Fibroblast of skin of left quadriceps (primary cell): ENCODE results near the gene MAK.
"Not testable (repeated sequence)": the region's sequence is repeated elsewhere in the genome, so short reads cannot be mapped to it uniquely, and the experiment has no call there.

ENCODE experiments used
- DNase-seq, 2 experiments: peaks; one replicate each; pipeline ENCODE4 v3.0.0-alpha.2; 2013; ENCODE audit warnings: low read depth in 2 of 2

MAK gene

DNA sequence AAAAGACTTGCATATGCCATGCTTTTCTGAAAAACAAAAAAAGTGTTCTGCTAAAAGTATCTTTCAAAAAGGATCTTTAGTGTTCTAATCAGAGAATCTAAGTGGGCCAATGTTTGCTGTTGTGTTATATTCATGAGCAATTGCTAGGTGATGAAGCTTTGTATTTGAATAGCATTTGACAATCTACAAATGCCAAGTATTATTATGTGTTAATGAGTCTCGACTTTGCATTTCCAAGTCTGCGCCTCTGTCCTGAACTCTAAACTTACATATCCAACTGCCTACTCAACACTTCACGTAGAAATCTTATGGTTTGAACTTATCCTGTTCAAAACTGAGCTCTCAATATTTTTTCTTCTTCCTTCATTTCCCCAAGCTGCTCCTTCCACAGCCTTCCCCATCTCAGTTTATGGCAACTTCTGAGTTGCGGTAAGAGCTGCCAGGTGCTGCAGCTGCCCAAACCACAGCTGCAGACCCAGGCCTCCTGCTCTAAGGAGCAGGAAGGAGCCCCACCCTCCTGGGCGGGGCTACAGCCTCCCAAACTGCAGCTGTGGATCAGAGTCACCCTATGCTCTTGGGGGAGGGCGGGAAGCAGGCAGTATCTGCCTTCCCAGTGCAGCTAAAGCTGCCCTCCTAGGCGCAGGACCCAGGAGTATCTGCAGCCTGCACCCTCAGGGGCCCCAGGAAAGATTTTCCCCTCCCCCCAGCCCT is 16.7 kb upstream of the MAK start:
- DNase-seq = no peak

DNA sequence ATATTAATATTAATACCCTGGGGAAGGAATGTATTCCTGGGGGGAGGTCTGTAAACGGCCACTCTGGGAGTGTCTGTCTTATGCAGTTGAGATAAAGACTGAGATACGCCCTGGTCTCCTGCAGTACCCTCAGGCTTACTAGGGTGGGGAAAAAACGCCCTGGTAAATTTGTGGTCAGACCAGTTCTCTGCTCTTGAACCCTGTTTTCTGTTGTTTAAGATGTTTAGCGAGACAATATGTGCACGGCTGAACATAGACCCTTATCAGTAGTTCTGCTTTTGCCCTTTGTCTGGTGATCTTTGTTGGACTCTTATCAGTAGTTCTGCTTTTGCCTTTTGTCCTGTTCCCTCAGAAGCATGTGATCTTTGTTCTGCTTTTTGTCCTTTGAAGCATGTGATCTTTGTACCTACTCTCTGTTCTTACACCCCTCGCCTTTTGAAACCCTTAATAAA is 15.5 kb upstream of the MAK start:
- DNase-seq = not testable (repeated sequence)

- DNase-seq = no peak
Measured at GRCh38 chr6:10852361-10852960, 14.1 kb upstream of the MAK start.

DNA sequence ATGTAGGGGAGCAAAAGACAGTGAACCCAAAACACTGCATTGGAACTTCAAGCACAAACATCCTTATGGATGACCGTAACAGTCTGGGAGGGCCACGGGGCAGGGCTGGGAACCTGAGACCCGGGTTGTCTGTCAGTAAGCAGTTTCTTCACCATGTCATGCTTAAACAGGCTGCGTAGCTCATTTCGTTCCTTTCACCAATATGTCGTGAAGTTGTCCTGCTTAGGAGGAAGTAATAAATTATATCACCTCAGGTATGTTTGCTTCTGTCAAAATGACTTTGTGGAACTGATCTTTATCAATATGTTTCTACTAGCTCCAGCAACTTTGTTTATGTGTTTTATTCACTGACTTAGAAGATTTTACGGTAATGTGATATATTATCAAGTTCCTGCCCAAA is 12.4 kb upstream of the MAK start:
- no peak for DNase-seq

DNA sequence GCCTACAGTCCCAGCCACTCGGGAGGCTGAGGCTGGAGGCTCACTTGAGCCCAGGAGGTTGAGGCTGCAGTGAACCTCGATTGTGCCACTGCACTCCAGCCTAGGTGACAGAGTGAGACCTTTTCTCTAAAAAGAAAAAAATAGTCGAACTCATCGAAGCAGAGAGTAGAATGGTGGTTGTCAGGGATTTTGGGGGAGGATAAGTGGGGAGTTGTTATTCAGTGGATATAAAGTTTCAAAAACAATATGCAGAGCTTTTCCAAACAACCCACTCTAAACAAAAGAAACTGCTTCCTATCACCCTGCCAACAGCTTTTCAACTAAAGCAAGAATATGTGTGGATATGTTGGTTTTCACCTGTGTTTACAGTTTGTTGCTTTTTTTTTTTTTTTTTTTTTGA is 11.6 kb upstream of the MAK start:
- DNase-seq = no peak

- no peak for DNase-seq
Measured at GRCh38 chr6:10847684-10848083, 9.3 kb upstream of the MAK start.

GRCh38 chr6:10843554-10843953 is 5.2 kb upstream of the MAK start:
- no peak for DNase-seq

GRCh38 chr6:10838794-10839333 is 525 bp upstream of the MAK start:
- DNase-seq = no peak

GRCh38 chr6:10837622-10837994 is 731 bp downstream of the MAK start:
- no peak for DNase-seq

DNA sequence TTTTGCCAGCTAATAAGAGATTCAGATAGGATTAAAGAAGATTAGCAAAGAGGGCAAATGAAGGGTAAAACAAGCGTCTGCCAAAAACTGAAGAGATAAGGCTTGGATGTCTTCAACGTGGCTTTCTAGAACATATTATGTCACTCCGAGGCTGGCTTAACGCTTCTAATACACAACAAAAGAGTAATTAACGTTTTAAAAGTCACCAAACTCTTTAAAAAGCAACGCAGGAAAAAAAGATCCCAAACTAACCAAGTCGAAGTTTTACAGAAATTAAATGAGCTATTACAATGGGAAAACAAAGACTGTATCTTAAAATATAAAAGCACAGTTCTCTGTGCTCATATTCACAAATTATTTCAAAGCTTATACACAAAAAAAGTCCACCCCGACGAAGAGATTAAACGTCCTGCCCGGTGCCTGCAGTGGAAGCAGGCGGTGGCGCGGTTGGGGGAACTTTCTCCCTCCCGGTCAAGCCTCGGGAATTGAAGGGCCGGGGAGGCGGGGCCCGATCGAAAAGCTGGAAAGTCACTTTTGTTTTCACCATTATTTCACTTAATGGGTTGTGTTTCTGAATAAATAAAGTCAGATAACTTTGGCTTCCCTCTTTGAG is 1.2 kb downstream of the MAK start:
- DNase-seq = no peak

DNA sequence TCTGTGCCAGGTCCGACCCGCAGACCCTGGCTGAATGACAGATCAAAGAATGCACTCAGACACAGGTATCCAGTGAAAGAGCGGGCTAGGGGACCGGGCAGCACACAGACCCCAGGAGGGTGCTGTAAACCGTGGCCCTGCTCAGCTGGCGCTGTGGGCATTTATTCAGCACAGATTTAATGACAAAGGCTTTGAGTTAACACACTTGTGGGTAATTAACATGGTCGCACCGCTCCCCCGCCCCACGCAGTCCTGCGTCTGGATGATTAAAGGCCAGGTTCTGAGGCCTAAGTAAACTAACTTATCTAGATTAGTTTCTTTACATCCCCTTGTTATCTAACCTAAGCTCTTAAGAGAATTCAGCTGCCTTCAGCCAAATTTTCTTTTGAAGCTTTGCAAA is 3.5 kb downstream of the MAK start:
- no peak for DNase-seq

DNA sequence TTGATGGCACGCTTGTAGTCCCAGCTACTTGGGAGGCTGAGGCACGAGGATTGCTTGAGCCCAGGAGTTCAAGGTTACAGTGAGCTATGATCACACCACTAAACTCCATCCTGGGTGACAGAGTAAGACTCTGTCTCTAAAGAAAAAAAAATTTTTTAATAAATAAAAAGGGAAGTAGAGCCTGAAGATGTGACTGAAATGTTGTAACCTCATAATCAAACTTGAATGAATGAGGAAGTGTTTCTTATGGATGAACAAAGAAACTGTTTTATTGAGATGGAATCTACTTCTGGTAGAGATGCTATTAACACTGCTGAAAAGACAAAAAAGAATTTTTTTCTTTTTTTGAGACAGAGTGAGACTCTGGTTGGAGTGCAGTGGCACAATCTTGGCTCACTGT is 6.7 kb downstream of the MAK start:
- no peak for DNase-seq

- no peak for DNase-seq
Measured at GRCh38 chr6:10824819-10825218, 13.5 kb downstream of the MAK start.

DNA sequence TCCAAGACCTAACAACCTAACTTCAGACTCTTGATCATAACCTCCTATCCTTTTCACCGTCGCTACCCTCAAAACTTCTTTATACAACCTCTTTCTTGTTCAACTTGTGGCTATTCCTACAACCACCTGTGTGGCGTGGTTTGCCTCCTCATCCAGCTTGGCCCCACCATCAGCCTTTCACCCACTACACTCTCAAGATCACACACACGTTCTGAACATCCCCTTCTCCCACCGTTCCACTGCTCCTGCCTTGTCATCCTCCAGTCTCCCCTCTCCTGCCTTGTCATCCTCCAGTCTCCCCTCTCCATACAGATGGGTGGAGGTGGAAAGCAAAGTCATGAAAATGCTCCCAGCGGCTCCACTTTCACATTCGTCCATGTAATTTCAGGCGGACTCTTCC is 14.0 kb downstream of the MAK start:
- DNase-seq = no peak

- not testable (repeated sequence) for DNase-seq
Measured at GRCh38 chr6:10814176-10814575, 24.2 kb downstream of the MAK start.

DNA sequence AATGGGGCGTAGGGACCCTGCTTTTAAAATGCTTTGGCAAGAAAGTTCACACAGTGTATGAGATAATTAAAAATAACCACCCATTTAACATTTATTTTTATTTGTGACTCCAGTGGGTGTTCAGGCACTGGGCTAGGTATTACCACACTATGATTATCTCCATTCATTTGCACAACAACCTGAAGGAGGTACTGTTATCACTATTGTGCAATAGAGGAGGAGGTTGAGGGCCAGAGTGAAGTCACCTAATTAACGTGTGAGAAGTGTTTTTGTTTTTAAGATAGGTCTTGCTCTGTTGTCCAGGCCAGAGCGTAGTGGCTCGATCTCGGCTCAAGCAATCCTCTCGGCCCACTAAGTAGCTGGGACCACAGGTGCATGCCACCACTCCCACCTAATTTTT is 29.2 kb downstream of the MAK start:
- no peak for DNase-seq

GRCh38 chr6:10808376-10808775 is 30.0 kb downstream of the MAK start:
- no peak for DNase-seq

DNA sequence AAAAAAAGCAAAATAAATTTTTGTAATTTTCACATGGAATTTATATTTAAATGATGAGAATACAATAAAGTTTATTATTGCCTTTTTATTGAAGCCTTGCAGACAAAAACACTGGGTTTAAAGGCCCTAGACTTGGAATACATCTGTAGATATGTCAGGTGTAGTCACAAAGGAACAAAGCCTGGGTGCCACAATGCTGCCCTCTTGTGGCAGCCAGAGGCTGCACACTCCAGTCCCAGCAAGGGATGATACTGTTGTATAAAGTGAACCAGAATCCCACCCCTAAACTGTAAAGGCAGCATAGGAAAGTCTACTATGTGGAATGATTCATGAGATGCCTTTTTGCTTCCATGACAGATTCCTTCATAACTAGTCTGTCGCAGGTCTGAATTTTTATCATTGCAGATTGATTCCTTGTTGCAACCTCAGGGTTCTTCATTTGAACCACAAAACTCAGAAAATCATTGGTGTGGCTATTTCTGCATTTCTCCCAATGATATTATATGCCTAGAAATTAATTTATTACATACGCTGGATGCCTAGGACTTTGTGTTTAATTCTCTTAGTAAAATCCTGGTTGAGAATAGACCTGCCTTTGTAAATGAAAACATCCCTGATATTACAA is 37.0 kb downstream of the MAK start:
- DNase-seq = peak; percentile 16 to 20

DNA sequence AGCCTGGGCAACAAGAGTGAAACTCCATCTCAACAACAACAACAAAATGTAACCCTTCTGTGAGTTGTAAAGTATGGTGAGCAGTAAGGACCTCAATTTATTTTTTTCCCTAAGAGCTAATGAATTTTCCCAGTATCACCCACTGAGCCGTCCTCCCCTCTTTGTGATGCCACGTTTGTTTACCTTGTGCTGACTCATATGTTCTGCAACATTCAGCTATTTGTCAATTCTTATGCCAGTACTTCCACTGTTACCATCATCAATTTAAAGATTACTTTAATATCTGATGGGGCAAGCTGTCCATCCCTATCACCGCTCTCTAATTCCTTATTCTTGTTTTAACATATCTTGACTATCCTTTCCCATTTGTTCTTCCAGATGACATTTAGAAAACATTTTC is 37.5 kb downstream of the MAK start:
- no peak for DNase-seq

- no peak for DNase-seq
Measured at GRCh38 chr6:10794239-10794638, 44.1 kb downstream of the MAK start.

DNA sequence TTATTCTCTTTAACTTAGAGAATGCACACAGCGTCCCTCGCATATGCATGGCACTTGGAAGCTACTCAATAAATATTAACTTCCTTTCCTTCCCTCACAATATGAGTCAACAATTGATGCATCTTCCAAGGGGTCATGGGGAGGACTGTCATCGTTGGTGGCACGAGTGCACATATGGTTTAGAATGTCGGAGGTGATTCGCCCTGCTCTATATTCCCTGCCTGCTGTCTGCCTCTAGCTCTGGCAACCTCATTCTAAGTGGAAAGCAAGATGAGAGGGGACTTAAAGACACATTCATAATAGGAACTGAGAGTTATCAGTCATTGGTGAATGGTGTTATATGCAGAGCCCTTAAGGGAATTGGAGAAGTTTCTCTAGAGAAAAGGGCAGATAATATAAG is 44.6 kb downstream of the MAK start:
- no peak for DNase-seq

- DNase-seq = no peak
Measured at GRCh38 chr6:10793035-10793434, 45.3 kb downstream of the MAK start.

DNA sequence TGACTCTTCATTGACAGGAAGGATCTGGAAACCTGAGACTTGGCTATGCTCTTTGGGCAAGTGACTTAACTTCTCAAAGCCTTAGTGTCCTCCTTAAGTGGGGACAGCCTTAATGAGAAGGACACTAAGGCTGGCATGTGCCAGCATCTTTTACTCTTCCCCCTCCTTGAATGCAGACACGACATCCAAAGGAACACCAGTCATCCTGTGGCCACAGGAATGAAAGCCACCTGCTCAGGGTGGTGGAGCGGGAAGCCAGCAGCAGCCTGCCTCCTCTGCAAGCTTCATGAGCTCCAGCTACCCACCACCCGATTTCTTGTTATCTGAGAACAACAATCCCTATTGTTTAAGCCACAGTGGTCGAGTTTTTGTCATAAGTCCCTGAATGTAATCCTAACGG is 46.2 kb downstream of the MAK start:
- DNase-seq = no peak
